DND-41 (cell line): ENCODE results near the gene TTBK1.

Experiments used
- EZH2 ChIP-seq: IDR thresholded peaks from 3 replicates; pipeline ENCODE4 v1.6.1; 2012; ENCODE audit warnings: borderline replicate concordance, low read depth, mild to moderate bottlenecking, moderate library complexity, low read length, inconsistent platforms; ENCODE audit not compliant: severe bottlenecking
- TF ChIP-seq, protein P1 (sequence below): IDR thresholded peaks from 2 replicates; pipeline ENCODE4 v1.5.1; 2012; ENCODE audit warnings: borderline replicate concordance, low read length, moderate library complexity, mild to moderate bottlenecking; ENCODE audit not compliant: poor library complexity, severe bottlenecking; ENCODE audit errors: extremely low read depth

DNA sequence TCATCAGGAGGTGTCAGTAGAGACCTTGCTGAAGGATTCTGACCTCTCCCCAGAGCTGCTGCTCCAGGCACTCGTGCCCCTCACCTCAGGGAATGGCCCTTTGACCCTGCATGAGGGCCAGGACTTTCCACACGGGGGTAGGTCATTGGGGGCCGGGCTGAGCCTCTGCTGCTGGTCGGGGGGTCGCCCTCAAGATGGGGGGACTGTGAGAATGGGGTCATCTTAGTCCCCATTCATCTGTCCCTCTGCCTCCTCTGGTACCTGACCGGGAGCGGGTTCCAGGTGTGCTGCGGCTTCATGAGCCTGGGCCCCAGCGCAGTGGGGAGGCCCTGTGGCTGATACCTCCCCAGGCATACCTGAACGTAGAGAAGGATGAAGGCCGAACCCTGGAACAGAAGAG lies 29.9 kb upstream of the TTBK1 start:
- TF ChIP-seq, protein P1, sequence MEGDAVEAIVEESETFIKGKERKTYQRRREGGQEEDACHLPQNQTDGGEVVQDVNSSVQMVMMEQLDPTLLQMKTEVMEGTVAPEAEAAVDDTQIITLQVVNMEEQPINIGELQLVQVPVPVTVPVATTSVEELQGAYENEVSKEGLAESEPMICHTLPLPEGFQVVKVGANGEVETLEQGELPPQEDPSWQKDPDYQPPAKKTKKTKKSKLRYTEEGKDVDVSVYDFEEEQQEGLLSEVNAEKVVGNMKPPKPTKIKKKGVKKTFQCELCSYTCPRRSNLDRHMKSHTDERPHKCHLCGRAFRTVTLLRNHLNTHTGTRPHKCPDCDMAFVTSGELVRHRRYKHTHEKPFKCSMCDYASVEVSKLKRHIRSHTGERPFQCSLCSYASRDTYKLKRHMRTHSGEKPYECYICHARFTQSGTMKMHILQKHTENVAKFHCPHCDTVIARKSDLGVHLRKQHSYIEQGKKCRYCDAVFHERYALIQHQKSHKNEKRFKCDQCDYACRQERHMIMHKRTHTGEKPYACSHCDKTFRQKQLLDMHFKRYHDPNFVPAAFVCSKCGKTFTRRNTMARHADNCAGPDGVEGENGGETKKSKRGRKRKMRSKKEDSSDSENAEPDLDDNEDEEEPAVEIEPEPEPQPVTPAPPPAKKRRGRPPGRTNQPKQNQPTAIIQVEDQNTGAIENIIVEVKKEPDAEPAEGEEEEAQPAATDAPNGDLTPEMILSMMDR = no peak
- TF ChIP-seq EZH2 = no peak
